OCI-LY7 (cell line): Measurements from ENCODE around the gene TAB3. TPM values are rescaled to one million over a fixed set of nuclear protein-coding genes. Genes with fewer than 3 reads are reported as not detected.

Source experiments
- BruUV-seq: library from RNA; stranded (reverse); fragments of 400-500 nt; replicated peaks from 2 replicates; lab custom pipeline; 2021; lab: Mats Ljungman, UMichigan
- CTCF ChIA-PET: fragments of 300-600 bp; sonication (Branson Sonifier 250); formaldehyde crosslinking; loops from one replicate; lab custom pipeline; 2022; ENCODE audit warnings: antibody characterized with exemption; ENCODE audit not compliant: unreplicated experiment; lab: Charles Lee
- POLR2A ChIA-PET: fragments of 300-600 bp; sonication (Branson Sonifier 250); formaldehyde crosslinking; loops from one replicate; lab custom pipeline; 2022; ENCODE audit warnings: antibody characterized with exemption; lab: Charles Lee
- DNase-seq: peaks from one replicate; pipeline ENCODE4 v3.0.0-alpha.2; 2015; ENCODE audit warnings: low spot score
- H2AFZ ChIP-seq: fragments of 200-600 bp; sonication (generic), shearing (Covaris generic); 2 replicates; pipeline ENCODE4 v1.6.1; 2014; ENCODE audit warnings: mild to moderate bottlenecking, antibody characterized with exemption, low read length, moderate library complexity
- H3K27ac ChIP-seq: fragments of 200-600 bp; sonication (generic); 2 replicates; pipeline ENCODE4 v1.5.1; 2014; ENCODE audit warnings: mixed run types, low read depth, mild to moderate bottlenecking, moderate library complexity, low read length, inconsistent platforms; ENCODE audit not compliant: poor library complexity, severe bottlenecking
- H3K36me3 ChIP-seq: fragments of 200-600 bp; sonication (generic); 2 replicates; pipeline ENCODE4 v1.6.1; 2014; ENCODE audit warnings: mild to moderate bottlenecking, antibody characterized with exemption, low read length, moderate library complexity, mixed read lengths; ENCODE audit not compliant: insufficient read depth
- H3K4me1 ChIP-seq: fragments of 200-600 bp; sonication (generic); 2 replicates; pipeline ENCODE4 v1.5.1; 2014; ENCODE audit warnings: mild to moderate bottlenecking, low read length; ENCODE audit not compliant: insufficient read depth, poor library complexity, severe bottlenecking
- H3K4me2 ChIP-seq: fragments of 200-600 bp; sonication (generic); 2 replicates; pipeline ENCODE4 v1.6.1; 2014; ENCODE audit warnings: mild to moderate bottlenecking, low read length
- H3K4me3 ChIP-seq: fragments of 200-600 bp; sonication (generic); 2 replicates; pipeline ENCODE4 v1.5.1; 2014; ENCODE audit warnings: mild to moderate bottlenecking, low read depth, low read length; ENCODE audit not compliant: poor library complexity, severe bottlenecking
- H3K79me2 ChIP-seq: fragments of 200-600 bp; sonication (generic); 2 replicates; pipeline ENCODE4 v1.6.1; 2016; ENCODE audit warnings: low read depth, mild to moderate bottlenecking, low read length, moderate library complexity, mixed read lengths; ENCODE audit not compliant: insufficient read depth
- H3K9me2 ChIP-seq: fragments of 200-600 bp; sonication (generic); 2 replicates; pipeline ENCODE4 v1.6.1; 2016; ENCODE audit warnings: mild to moderate bottlenecking, low read length, mixed read lengths; ENCODE audit not compliant: insufficient read depth
- H3K9me3 ChIP-seq: fragments of 200-600 bp; sonication (generic); 2 replicates; pipeline ENCODE4 v1.6.1; 2014; ENCODE audit warnings: mild to moderate bottlenecking, mixed run types, low read length, mixed read lengths
- H4K20me1 ChIP-seq: fragments of 200-600 bp; sonication (generic); 2 replicates; pipeline ENCODE4 v1.6.1; 2014; ENCODE audit warnings: mild to moderate bottlenecking, antibody characterized with exemption, low read length, moderate library complexity, mixed read lengths; ENCODE audit not compliant: insufficient read depth
- EZH2phosphoT487 ChIP-seq: fragments of 200-600 bp; sonication (generic); IDR thresholded peaks from 2 replicates; pipeline ENCODE4 v1.6.1; 2018; ENCODE audit warnings: low read depth, borderline replicate concordance, mild to moderate bottlenecking, mixed run types, antibody characterized with exemption, low read length, moderate library complexity, mixed read lengths
- intact Hi-C: fragments of 100-400 bp; cut with micrococcal nuclease; formaldehyde crosslinking; loops from one replicate; pipeline ENCODE4 v1.10.0; 2022; ENCODE audit not compliant: unreplicated experiment
- total RNA-seq, 2 experiments: library from RNA; depleted of rRNA in 1 of 2; stranded (reverse); fragments of >200 nt in 1 of 2; shearing (Covaris generic) in 1 of 2; gene quantifications; 2 replicates each; pipeline ENCODE4 v1.2.3, GENCODE V29; 2014 to 2022
- TF ChIP-seq, protein P1 (sequence below): fragments of 200-600 bp; sonication (generic); conservative IDR thresholded peaks from 2 replicates; pipeline ENCODE4 v1.5.1; 2014; ENCODE audit warnings: mild to moderate bottlenecking, antibody characterized with exemption, low read length, moderate library complexity, mixed read lengths

Gene TAB3
- total RNA-seq, 2 experiments from 2014 or later = 13.8 to 14.6 TPM

DNA sequence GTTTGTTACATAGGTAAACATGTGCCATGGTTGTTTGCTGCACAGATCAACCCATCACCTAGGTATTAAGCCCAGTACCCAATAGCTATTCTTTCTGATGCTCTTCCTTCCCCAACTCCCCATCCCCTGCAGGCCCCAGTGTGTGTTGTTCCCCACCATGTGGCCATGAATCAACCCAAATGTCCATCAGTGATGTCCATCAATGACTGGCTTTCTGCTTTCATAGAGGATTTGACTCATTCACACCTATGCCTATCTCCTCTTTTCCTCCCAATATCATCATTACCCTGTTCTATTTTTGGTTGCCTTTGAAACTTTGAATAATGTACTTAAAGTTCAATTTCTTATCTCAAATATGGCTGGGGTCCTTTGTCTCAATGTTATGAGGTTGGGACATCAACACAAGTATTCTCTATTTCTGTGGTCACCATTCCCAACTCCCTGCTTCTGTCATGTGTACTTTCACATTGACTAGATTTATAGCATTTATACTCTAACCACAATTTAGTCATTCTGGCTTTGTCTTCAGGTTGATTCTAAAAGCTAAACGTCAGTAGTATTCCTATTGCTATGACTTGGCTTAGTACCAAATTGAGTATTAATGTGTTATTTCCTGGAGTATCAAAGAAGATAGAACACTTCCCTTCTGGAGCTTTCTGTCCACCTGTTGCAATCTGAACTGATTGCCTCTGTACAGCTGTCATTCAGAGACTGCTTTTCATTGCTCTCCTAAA, 107.2 kb downstream of the TAB3 start:
- H3K36me3 ChIP-seq = no peaks in the 10 kb centered on the region
- TF ChIP-seq EZH2phosphoT487 = no peak
- TF ChIP-seq, protein P1, sequence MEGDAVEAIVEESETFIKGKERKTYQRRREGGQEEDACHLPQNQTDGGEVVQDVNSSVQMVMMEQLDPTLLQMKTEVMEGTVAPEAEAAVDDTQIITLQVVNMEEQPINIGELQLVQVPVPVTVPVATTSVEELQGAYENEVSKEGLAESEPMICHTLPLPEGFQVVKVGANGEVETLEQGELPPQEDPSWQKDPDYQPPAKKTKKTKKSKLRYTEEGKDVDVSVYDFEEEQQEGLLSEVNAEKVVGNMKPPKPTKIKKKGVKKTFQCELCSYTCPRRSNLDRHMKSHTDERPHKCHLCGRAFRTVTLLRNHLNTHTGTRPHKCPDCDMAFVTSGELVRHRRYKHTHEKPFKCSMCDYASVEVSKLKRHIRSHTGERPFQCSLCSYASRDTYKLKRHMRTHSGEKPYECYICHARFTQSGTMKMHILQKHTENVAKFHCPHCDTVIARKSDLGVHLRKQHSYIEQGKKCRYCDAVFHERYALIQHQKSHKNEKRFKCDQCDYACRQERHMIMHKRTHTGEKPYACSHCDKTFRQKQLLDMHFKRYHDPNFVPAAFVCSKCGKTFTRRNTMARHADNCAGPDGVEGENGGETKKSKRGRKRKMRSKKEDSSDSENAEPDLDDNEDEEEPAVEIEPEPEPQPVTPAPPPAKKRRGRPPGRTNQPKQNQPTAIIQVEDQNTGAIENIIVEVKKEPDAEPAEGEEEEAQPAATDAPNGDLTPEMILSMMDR = no peak
- H3K4me3 ChIP-seq = no peak overlapping the region
- H3K4me2 ChIP-seq = no peak overlapping the region
- no peak overlapping the region for H2AFZ ChIP-seq
- ChIA-PET POLR2A (no interaction called here), CTCF (no interaction called here)
- DNase-seq = no peak
- H3K9me3 ChIP-seq = no peaks in the 10 kb centered on the region
- intact Hi-C loops = no loop called here
- BruUV-seq = no TSS peak
- H3K4me1 ChIP-seq = no peaks in the 10 kb centered on the region
- H3K9me2 ChIP-seq = no peaks in the 10 kb centered on the region
- no peaks in the 10 kb centered on the region for H3K79me2 ChIP-seq
- no peak overlapping the region for H3K27ac ChIP-seq
- H4K20me1 ChIP-seq = no peaks in the 10 kb centered on the region

DNA sequence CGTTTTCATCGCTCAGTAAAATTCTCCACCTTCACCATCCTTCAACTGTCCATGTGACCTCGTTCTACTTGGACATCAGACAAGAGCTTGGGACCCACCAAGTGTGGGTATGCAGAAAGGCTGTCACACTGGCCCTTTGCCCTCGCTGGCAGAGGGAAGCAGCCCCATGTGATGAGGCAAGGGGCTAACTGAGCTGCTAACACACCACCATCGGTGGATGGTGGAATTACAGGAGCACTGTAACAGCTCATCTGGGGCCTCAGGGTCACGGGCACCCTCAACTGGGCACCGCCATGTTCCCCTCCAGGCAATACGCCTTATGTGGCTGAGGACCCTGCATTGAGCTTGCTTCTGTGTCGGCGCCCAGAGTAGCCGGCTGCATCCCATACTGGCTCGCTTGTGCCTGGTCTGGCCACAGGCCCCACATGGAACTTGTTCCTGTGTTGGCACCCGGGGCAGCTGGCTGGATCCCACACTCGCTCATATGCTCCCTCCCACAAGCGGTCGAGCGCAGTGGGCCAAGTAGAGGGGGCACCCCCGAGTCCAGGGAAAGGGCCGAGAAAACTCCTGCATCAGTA, 109.5 kb downstream of the TAB3 start:
- Histone ChIP-seq H3K79me2 (no peaks in the 10 kb centered on the region), H3K9me2 (no peaks in the 10 kb centered on the region), H2AFZ (no peak overlapping the region), H3K9me3 (no peaks in the 10 kb centered on the region), H3K27ac (no peak overlapping the region), H3K4me2 (no peak overlapping the region), H3K36me3 (no peaks in the 10 kb centered on the region), H3K4me3 (no peak overlapping the region), H4K20me1 (no peaks in the 10 kb centered on the region), H3K4me1 (no peaks in the 10 kb centered on the region)
- ChIA-PET POLR2A (interaction anchor here (0.7 kb wide), 1 partner anchor 110 kb away, joined by 3 read pairs; no protein-coding TSS in a partner anchor), CTCF (no interaction called here)
- intact Hi-C loops = no loop called here
- TF ChIP-seq, protein P1 = no peak
- no peak for TF ChIP-seq EZH2phosphoT487
- BruUV-seq = no TSS peak
- no peak for DNase-seq

DNA sequence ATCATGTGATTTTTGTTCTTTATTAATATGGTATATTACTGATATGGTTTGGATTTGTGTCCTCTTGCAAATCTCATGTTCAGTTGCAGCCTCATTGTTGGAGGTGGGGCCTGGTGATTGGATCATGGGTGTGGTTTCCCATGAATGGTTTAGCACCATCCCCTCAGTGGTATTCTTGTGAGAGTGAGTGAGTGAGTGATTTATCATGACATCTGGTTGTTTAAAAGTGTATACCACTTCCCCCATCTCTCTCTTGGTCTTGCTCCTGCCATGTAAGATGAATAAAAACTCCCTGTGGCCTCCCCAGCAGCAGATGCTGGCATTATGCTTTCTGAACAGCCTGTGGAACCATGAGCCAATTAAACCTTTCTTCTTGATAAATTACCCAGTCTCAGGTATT, 111.5 kb downstream of the TAB3 start:
- no TSS peak for BruUV-seq
- H3K36me3 ChIP-seq = no peaks in the 10 kb centered on the region
- no peak overlapping the region for H3K27ac ChIP-seq
- H3K4me2 ChIP-seq = no peak overlapping the region
- H3K9me3 ChIP-seq = no peaks in the 10 kb centered on the region
- intact Hi-C loops = no loop called here
- CTCF ChIA-PET = no interaction called here
- POLR2A ChIA-PET = no interaction called here
- no peak overlapping the region for H3K4me3 ChIP-seq
- no peaks in the 10 kb centered on the region for H4K20me1 ChIP-seq
- TF ChIP-seq, protein P1 = no peak
- TF ChIP-seq EZH2phosphoT487 = no peak
- H3K9me2 ChIP-seq = no peaks in the 10 kb centered on the region
- no peak for DNase-seq
- H3K79me2 ChIP-seq = no peaks in the 10 kb centered on the region
- no peak overlapping the region for H2AFZ ChIP-seq
- H3K4me1 ChIP-seq = no peaks in the 10 kb centered on the region
